ENCODE measurements around the gene CLIC1. TPM values are rescaled to one million over a fixed set of nuclear protein-coding genes. Genes with fewer than 3 reads are reported as not detected.

CLIC1 gene
- total and polyA plus RNA-seq, 10 of the 15 experiments (the other 5 are each of a cell fraction or from before 2014, with no cell fraction given), result 446 to 1,266 (median 636) TPM

DNA sequence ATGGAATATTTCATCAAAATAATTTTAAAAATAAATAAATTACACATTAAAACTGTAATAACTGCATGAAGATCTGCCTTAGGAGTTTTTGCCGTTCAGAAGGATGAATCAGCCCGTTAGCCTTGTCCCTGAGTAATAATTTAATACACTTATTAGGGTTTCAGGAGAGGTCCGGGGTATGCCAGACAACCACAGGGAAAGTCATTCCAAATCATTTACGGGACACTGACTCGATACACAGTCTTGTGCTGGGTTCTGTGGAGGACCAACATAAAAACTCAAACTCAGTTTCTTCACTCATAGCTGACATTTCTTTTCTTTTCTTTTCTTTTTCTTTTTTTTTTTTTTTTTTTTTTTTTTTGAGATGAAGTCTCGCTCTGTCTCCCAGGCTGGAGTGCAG lies 30.4 kb downstream of the CLIC1 start:
- no peak for DNase-seq (ENCODE audit: low read depth, low spot score)
- intact Hi-C loops (cut with micrococcal nuclease; ENCODE audit: unreplicated experiment), result no loop called here
- BruUV-seq (replicated peaks), result no TSS peak
- Histone ChIP-seq H3K9me3 (replicated peaks; ENCODE audit: control insufficient read depth, insufficient read depth, low read length) (no peaks in the 10 kb centered on the region), H2AFZ (ENCODE audit: control insufficient read depth, low read depth, low read length) (no peak overlapping the region), H3K36me3 (ENCODE audit: control insufficient read depth in 2 of 2, insufficient read depth in 2 of 2, low read length in 1 of 2) (no peaks in the 10 kb centered on the region), H4K20me1 (ENCODE audit: control insufficient read depth, insufficient read depth) (no peaks in the 10 kb centered on the region), H3K27ac (ENCODE audit: control insufficient read depth, insufficient read depth) (no peak overlapping the region), H3K9ac (ENCODE audit: control insufficient read depth, insufficient read depth, low read length) (no peak overlapping the region), H3K4me2 (ENCODE audit: control insufficient read depth, insufficient read depth) (no peak overlapping the region), H3K79me2 (ENCODE audit: control insufficient read depth, insufficient read depth, low read length) (peaks cover 15% of the 10 kb centered on the region), H3K27me3 (replicated peaks in 1 of 2; ENCODE audit: control insufficient read depth in 2 of 2, insufficient read depth in 2 of 2, low read length in 1 of 2) (no peaks in the 10 kb centered on the region), H3K4me3 (no peak overlapping the region), H3K4me1 (ENCODE audit: control insufficient read depth, insufficient read depth, low read length) (peaks cover 9% of the 10 kb centered on the region; the same call in 1 of the 2 replicates)
- TF ChIP-seq, protein P1, sequence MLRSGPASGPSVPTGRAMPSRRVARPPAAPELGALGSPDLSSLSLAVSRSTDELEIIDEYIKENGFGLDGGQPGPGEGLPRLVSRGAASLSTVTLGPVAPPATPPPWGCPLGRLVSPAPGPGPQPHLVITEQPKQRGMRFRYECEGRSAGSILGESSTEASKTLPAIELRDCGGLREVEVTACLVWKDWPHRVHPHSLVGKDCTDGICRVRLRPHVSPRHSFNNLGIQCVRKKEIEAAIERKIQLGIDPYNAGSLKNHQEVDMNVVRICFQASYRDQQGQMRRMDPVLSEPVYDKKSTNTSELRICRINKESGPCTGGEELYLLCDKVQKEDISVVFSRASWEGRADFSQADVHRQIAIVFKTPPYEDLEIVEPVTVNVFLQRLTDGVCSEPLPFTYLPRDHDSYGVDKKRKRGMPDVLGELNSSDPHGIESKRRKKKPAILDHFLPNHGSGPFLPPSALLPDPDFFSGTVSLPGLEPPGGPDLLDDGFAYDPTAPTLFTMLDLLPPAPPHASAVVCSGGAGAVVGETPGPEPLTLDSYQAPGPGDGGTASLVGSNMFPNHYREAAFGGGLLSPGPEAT (IDR thresholded peaks at IDR 0.05; ENCODE audit: low read depth), result no peak
- TF ChIP-seq KLF5 (IDR thresholded peaks at IDR 0.05; ENCODE audit: partially characterized antibody), result no peak
- TF ChIP-seq MXI1 (IDR thresholded peaks at IDR 0.05; ENCODE audit: low read depth, low read length), result no peak
- TF ChIP-seq CBX5 (IDR thresholded peaks at IDR 0.05; ENCODE audit: low read depth), result no peak
- no peak for TF ChIP-seq TBL1XR1 (IDR thresholded peaks at IDR 0.05; ENCODE audit: low read depth, low read length)
- no peak for TF ChIP-seq IRF5 (IDR thresholded peaks at IDR 0.05; ENCODE audit: borderline replicate concordance)
- TF ChIP-seq MTA3 (IDR thresholded peaks at IDR 0.05; ENCODE audit: borderline replicate concordance, low read length), result no peak
- no peak for TF ChIP-seq NR2C2 (IDR thresholded peaks at IDR 0.05; ENCODE audit: borderline replicate concordance, control insufficient read depth, insufficient read length, low read depth)
- TF ChIP-seq NR2F1 (conservative IDR thresholded peaks at IDR 0.05), result no peak
- TF ChIP-seq FOXK2 (IDR thresholded peaks at IDR 0.05), result no peak
- TF ChIP-seq SP1 (IDR thresholded peaks at IDR 0.05; ENCODE audit: low read depth, low read length), result no peak
- TF ChIP-seq NR2C1 (IDR thresholded peaks at IDR 0.05), result no peak
- TF ChIP-seq HDAC2 (IDR thresholded peaks at IDR 0.05), result no peak
- no peak for TF ChIP-seq ZNF384 (IDR thresholded peaks at IDR 0.05; ENCODE audit: borderline replicate concordance, low read depth, low read length)
- no peak for TF ChIP-seq RCOR1 (conservative IDR thresholded peaks at IDR 0.05; ENCODE audit: low read depth, low read length)
- SMC1A ChIA-PET (ENCODE audit: uncharacterized antibody, unreplicated experiment), result no interaction called here
- WGBS (ENCODE audit: insufficient coverage, insufficient replicate concordance, low lambda C conversion rate, missing lambda C conversion rate), result 36% methylated on average over 5 of the region's 6 CpGs
- CTCF ChIA-PET, result interaction anchor here (0.9 to 1.1 kb wide), 3 partner anchors 9 to 64 kb away, joined by 3 to 5 read pairs (median 3); partner anchors contain the start of gene LY6G6D
- ATAC-seq, result no peak
- in situ Hi-C loops (cut with MboI), result no loop called here
- no peak for FAIRE-seq
- RAD21 ChIA-PET (ENCODE audit: unreplicated experiment), result no interaction called here
- POLR2A ChIA-PET, result interaction anchor here (0.6 to 1.2 kb wide), 2 partner anchors 26 to 575 kb away, joined by 3 to 4 read pairs; no protein-coding TSS in a partner anchor

Data from GM12878 (cell line).